ENCODE results near the gene YPEL2. TPM values are rescaled to one million over a fixed set of nuclear protein-coding genes. Genes with fewer than 3 reads are reported as not detected.

The YPEL2 gene
- total and polyA plus RNA-seq, 2 donors (not counting 3 experiments of a cell fraction or from before 2014, with no cell fraction given): 36.5 to 66.8 TPM

DNA sequence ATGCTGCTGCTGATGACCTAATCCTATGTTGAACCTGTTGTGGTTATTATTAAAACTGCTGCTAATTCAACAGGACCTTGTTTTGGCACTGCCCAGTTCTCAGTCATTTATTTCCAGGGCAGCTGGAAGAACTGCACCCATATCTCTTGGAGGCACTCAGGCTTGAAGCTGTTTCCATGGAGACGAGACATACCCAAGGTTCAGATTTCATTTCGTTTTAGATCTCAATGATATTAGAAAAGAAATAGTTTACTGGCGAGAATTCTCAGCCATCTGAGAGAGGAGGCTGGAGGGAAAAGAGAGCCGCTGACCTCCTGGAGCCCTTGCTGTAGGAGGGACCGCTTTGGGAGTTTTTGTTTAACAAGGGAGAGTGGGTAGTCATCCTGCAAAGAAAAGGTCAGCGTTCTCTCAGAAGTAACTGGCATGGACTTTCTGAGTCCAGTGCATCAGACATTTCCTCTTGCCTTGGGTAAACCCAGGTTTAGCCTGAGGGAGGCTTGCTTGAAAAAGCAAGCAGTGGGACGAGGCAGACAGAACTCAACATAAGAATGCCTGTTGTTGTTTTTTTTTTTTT lies 75.4 kb downstream of the YPEL2 start:
- H3K79me2 ChIP-seq (ENCODE audit: control insufficient read depth, insufficient read depth, low read length): no peaks in the 10 kb centered on the region
- peaks cover 6 to 10% of the 10 kb centered on the region in 2 experiments for H3K36me3 ChIP-seq (ENCODE audit: control insufficient read depth in 2 of 2, extremely low read depth in 1 of 2, insufficient read depth in 2 of 2, low read length in 2 of 2)
- no peaks in the 10 kb centered on the region for H3K27me3 ChIP-seq (ENCODE audit: control insufficient read depth in 2 of 2, insufficient read depth in 2 of 2, low read length in 2 of 2)
- H2AFZ ChIP-seq (ENCODE audit: low read depth, low read length): no peak overlapping the region
- H4K20me1 ChIP-seq (replicated peaks; ENCODE audit: control insufficient read depth, extremely low read depth, insufficient read depth, low read length): no peaks in the 10 kb centered on the region
- no peak overlapping the region for H3K4me2 ChIP-seq (ENCODE audit: insufficient read depth, low read length)
- FAIRE-seq (no peak), DNase-seq (ENCODE audit: low read depth, low spot score) (no peak)
- dilution Hi-C loops (cut with MboI; ENCODE audit: extremely low pct_ligation_motif_present, low sequenced_read_pairs): no loop called here
- TF ChIP-seq POLR2AphosphoS5 (IDR thresholded peaks at IDR 0.05; ENCODE audit: insufficient read depth, low read depth, low read length) (no peak), JUN (IDR thresholded peaks at IDR 0.05; ENCODE audit: borderline replicate concordance, insufficient read depth, insufficient read length, low read depth) (no peak), POLR2A (IDR thresholded peaks at IDR 0.05; ENCODE audit: low read depth, low read length) (no peak), FOS (IDR thresholded peaks at IDR 0.05; ENCODE audit: borderline replicate concordance, insufficient read depth, low read length) (no peak), MYC (IDR thresholded peaks at IDR 0.05; ENCODE audit: low read depth, low read length) (no peak), GATA2 (IDR thresholded peaks at IDR 0.05; ENCODE audit: insufficient read depth, insufficient read length, low read depth, low read length) (no peak), EZH2 (IDR thresholded peaks at IDR 0.05; ENCODE audit: borderline replicate concordance, low read depth, low read length, severe bottlenecking) (no peak), MAX (IDR thresholded peaks at IDR 0.05; ENCODE audit: insufficient read depth, insufficient read length) (no peak)
- TF ChIP-seq, protein P1, sequence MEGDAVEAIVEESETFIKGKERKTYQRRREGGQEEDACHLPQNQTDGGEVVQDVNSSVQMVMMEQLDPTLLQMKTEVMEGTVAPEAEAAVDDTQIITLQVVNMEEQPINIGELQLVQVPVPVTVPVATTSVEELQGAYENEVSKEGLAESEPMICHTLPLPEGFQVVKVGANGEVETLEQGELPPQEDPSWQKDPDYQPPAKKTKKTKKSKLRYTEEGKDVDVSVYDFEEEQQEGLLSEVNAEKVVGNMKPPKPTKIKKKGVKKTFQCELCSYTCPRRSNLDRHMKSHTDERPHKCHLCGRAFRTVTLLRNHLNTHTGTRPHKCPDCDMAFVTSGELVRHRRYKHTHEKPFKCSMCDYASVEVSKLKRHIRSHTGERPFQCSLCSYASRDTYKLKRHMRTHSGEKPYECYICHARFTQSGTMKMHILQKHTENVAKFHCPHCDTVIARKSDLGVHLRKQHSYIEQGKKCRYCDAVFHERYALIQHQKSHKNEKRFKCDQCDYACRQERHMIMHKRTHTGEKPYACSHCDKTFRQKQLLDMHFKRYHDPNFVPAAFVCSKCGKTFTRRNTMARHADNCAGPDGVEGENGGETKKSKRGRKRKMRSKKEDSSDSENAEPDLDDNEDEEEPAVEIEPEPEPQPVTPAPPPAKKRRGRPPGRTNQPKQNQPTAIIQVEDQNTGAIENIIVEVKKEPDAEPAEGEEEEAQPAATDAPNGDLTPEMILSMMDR (IDR thresholded peaks at IDR 0.05; ENCODE audit: extremely low read depth in 1 of 2, insufficient read depth in 1 of 2, low read depth in 1 of 2, low read length in 2 of 2): no peak
- no peaks in the 10 kb centered on the region for H3K9me3 ChIP-seq (replicated peaks; ENCODE audit: control insufficient read depth, insufficient read depth, low read length)
- no peaks in the 10 kb centered on the region for H3K9me1 ChIP-seq (replicated peaks; ENCODE audit: control insufficient read depth, extremely low read depth, insufficient read depth, low read length)
- CTCF ChIA-PET: interaction anchor here (4.1 kb wide), 1 partner anchor 77 kb away, joined by 12 read pairs; no protein-coding TSS in a partner anchor
- H3K27ac ChIP-seq (ENCODE audit: insufficient read depth, low read depth, low read length): no peak overlapping the region
- H3K4me3 ChIP-seq (replicated peaks in 1 of 3; ENCODE audit: insufficient read depth in 1 of 3, low read depth in 1 of 3, low read length in 3 of 3): no peak overlapping the region
- POLR2A ChIA-PET: no interaction called here
- H3K9ac ChIP-seq (replicated peaks; ENCODE audit: extremely low read depth, insufficient read depth, low read length): no peak overlapping the region
- BruUV-seq (replicated peaks): no TSS peak
- intact Hi-C loops (cut with micrococcal nuclease): no loop called here
- no peaks in the 10 kb centered on the region for H3K4me1 ChIP-seq (ENCODE audit: control insufficient read depth, extremely low read depth, insufficient read depth, low read length)
